GM10847 (cell line): Measurements from ENCODE around the gene ZNF26.
A peak's percentile ranks its signal among the peaks of the same experiment; 100 is the strongest.

ENCODE experiments used
- POLR2A ChIP-seq: IDR thresholded peaks from 2 replicates; pipeline ENCODE4 v1.6.1; 2011; ENCODE audit not compliant: insufficient read length; ENCODE audit errors: extremely low read depth

Gene ZNF26

GRCh38 chr12:132986001-132986884, at the start of gene ZNF26:
ZNF26 (plus strand) TSS chr12:132986367; CDS start chr12:132986841, 474 bp downstream.
- peak; percentile 81 for TF ChIP-seq POLR2A

GRCh38 chr12:132937476-132937875, 48.7 kb upstream of the ZNF26 start:
- no peak for TF ChIP-seq POLR2A

- TF ChIP-seq POLR2A = no peak
These were observed 46.0 kb upstream of the ZNF26 start for GRCh38 chr12:132940071-132940719.

- TF ChIP-seq POLR2A = no peak
These were observed 44.7 kb upstream of the ZNF26 start for GRCh38 chr12:132941336-132941954.

- no peak for TF ChIP-seq POLR2A
These were observed 43.6 kb upstream of the ZNF26 start for GRCh38 chr12:132942611-132943010.

GRCh38 chr12:132945806-132946205, 40.4 kb upstream of the ZNF26 start:
- no peak for TF ChIP-seq POLR2A

- no peak for TF ChIP-seq POLR2A
These were observed 39.8 kb upstream of the ZNF26 start for GRCh38 chr12:132946246-132946820.

- TF ChIP-seq POLR2A = no peak
These were observed 37.8 kb upstream of the ZNF26 start for GRCh38 chr12:132948146-132949066.

- TF ChIP-seq POLR2A = no peak
These were observed 36.0 kb upstream of the ZNF26 start for GRCh38 chr12:132949936-132950837.

GRCh38 chr12:132950844-132951535, 35.2 kb upstream of the ZNF26 start:
- TF ChIP-seq POLR2A = no peak

GRCh38 chr12:132951649-132952048, 34.5 kb upstream of the ZNF26 start:
- TF ChIP-seq POLR2A = no peak

- no peak for TF ChIP-seq POLR2A
These were observed 33.6 kb upstream of the ZNF26 start for GRCh38 chr12:132952371-132953162.
